NCI-H2196 treated with DMSO at 0.1 percent for 48 hours (cell line): ENCODE measurements around the gene APOBEC3F.
"Not testable (repeated sequence)": the region's sequence is repeated elsewhere in the genome, so short reads cannot be mapped to it uniquely, and the experiment has no call there.

Source experiments
- DNase-seq: peaks from one replicate; lab custom pipeline; 2025; ENCODE audit not compliant: unreplicated experiment; lab: John Stamatoyannopoulos, UW

The APOBEC3F gene

GRCh38 chr22:39026509-39027150 is 14.0 kb upstream of the APOBEC3F start:
- no peak for DNase-seq

- DNase-seq, result no peak
Observed at GRCh38 chr22:39027717-39028116, 12.9 kb upstream of the APOBEC3F start.

- DNase-seq, result no peak
Observed at GRCh38 chr22:39028281-39028680, 12.4 kb upstream of the APOBEC3F start.

- no peak for DNase-seq
Observed at GRCh38 chr22:39029227-39029626, 11.4 kb upstream of the APOBEC3F start.

- DNase-seq, result no peak
Observed at GRCh38 chr22:39030705-39031104, 10.0 kb upstream of the APOBEC3F start.

GRCh38 chr22:39031434-39032295 is 9.0 kb upstream of the APOBEC3F start:
- not testable (repeated sequence) for DNase-seq

DNA sequence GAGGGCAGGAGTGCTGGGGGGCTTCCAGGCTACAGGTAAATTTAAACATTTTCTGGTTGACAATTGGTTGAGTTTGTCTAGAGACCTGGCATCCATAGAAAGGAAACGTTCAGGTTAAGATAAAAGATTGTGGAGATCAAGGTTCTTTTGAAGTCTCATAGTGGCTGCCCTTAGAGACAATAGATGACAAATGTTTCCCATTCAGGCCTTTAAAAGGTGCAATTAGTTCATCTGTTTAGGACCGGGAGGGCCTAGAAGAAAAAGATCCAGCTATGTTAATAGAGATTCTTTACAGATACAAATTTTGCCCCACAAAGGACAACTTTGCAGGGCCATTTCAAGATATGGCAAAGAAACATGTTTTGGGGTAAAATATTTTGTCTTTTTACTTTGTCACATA is 3.6 kb upstream of the APOBEC3F start:
- not testable (repeated sequence) for DNase-seq

DNA sequence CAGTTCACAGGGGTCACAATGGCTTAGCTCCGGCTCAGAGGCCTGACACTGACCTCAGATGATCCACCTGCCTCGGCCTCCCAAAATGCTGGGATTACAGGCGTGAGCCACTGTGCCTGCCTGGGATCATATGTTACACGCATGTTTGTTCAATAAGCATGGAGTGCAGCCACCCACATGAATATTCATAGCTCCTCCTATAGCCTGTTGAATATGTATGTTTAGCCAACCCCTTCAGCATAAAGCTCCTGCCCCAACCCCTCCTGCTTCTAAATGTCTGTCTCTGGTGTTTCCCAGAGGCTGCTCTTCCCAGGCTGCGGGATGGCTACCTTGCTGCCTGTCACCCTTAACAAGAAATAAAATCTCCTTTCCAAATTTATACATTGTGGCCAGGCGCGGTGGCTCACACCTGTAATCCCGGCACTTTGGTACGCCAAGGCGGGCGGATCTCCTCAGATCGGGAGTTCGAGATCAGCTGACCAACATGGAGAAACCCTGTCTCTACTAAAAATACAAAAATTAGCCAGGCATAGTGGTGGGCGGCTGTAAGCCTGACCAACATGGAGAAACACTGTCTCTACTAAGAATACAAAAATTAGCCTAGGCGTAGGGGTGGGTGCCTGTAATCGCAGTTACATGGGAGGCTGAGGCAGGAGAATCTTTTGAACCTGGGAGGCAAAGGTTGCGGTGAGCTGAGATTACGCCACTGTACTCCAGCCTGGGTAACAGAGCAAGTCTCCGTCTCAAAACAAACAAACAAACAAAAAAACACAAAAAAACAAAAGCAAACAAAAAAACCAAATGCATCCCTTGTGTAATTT is 1.1 kb upstream of the APOBEC3F start:
- DNase-seq, result no peak

DNA sequence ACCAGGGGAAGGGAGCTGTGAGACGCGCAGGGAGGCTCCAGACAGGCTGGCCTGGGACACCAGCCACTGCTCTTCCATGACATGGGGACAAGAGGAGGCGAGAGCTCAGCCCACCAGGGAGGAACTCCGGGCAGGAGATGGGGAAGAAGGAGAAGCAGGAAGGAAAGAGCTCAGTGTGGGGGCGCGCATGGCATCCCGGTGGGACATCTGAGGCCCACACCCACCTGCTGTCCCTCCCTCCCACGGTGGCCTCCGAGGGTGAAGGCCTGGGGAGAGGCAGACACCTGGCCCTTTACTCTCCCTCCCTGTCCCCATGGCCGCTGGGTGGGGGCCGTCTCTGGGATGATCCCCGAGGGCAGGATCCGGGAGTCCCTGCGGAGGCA is 518 bp upstream of the APOBEC3F start:
- not testable (repeated sequence) for DNase-seq

- no peak for DNase-seq
Observed at GRCh38 chr22:39041908-39042307, 1.2 kb downstream of the APOBEC3F start.

DNA sequence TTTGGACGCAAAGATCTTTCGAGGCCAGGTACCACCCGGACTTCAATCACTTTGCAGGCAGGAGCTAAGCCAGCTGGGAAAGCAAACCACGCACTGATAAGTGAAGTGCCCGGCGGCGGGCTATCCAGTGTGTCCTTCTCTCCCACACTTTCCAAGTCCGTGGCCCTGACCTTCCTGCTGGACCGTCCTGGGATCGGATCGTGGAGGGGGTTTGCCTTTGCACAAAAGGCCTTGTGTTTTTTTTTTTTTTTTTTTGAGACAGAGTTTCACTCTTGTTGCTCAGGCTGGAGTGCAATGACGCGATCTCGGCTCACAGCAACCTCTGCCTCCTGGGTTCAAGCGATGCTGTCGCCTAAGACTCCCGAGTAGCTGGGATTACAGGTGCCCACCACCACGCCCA is 2.4 kb downstream of the APOBEC3F start:
- not testable (repeated sequence) for DNase-seq

DNA sequence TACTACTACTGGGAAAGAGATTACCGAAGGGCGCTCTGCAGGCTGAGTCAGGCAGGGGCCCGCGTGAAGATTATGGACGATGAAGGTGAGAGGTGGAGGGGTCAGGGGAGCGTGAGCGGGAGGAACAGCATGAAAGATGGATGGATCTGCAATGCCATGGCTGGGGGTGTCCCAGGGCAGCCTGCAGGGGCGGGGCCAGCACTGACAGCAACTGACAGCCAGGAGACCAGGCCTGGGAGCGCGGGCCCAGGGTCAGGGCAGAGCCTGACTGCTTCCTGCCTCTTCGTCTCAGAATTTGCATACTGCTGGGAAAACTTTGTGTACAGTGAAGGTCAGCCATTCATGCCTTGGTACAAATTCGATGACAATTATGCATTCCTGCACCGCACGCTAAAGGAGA is 4.5 kb downstream of the APOBEC3F start:
- DNase-seq, result not testable (repeated sequence)

DNA sequence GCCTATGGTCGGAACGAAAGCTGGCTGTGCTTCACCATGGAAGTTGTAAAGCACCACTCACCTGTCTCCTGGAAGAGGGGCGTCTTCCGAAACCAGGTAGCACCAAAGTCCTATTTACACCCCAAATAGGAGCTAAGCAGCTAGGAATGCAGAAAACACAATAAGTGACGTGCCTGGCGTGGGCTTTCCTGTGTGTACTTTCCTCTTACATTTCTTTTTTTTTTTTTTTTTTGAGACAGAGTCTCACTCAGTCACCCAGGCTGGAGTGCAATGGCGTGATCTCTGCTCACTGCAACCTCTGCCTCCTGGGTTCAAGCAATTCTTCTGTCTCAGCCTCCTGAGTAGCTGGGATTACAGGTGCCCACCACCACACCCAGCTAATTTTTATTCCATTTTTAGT is 8.8 kb downstream of the APOBEC3F start:
- DNase-seq, result not testable (repeated sequence)

DNA sequence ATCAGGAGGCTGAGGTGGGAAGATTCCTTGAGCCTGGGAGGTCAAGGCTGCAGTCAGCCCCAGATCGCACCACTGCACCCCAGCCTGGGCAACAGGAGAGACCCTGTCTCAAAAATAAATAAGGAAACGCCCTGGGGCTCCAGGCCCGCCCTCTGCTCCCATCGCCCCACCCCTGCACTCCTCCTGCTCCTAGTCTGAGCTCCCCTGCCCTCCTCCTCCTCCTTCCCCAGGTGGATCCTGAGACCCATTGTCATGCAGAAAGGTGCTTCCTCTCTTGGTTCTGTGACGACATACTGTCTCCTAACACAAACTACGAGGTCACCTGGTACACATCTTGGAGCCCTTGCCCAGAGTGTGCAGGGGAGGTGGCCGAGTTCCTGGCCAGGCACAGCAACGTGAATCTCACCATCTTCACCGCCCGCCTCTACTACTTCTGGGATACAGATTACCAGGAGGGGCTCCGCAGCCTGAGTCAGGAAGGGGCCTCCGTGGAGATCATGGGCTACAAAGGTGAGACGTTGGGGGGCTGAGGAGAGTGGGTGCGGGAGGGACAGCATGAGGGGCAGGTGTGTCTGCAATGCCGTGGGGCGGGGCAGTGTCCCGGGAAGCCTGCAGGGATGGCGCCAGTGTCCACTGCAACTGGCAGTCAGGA is 11.3 kb downstream of the APOBEC3F start:
- not testable (repeated sequence) for DNase-seq

DNA sequence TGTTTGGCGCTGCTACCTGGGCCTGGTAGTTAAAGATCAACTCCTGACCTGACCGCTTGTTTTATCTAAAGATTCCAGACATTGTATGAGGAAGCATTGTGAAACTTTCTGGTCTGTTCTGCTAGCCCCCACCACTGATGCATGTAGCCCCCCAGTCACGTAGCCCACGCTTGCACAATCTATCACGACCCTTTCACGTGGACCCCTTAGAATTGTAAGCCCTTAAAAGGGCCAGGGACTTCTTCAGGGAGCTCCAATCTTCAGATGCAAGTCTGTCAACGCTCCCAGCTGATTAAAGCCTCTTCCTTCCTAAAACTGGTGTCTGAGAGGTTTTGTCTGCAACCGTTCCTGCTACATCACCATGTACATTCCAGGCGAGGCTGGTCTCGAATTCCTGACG is 15.0 kb downstream of the APOBEC3F start:
- no peak for DNase-seq

- DNase-seq, result not testable (repeated sequence)
Observed at GRCh38 chr22:39061290-39061689, 20.6 kb downstream of the APOBEC3F start.

- DNase-seq, result not testable (repeated sequence)
Observed at GRCh38 chr22:39061951-39062350, 21.3 kb downstream of the APOBEC3F start.

DNA sequence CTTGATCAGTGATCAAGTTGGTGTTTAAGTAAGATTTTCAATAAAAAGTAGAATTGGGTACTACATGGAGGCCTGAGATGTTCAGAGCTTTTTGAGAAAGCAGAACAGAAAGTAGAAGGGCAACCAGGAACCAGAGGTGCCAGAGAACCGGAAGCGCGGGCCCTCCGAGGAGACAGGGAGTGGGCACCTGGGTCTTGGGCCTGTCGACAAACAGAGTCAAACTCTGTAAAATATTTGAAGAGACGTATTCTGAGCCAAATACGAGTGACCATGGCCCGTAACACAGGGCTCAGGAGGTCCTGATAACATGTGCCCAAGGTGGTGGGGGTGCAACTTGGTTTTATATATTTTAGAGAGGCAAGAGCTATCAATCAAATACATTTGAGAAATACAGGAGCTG is 23.2 kb downstream of the APOBEC3F start:
- DNase-seq, result not testable (repeated sequence)

- not testable (repeated sequence) for DNase-seq
Observed at GRCh38 chr22:39066442-39067276, 26.0 kb downstream of the APOBEC3F start.
